Central memory CD4-positive, alpha-beta T cell (primary cell): ENCODE data around the gene SHISAL1.
"Not testable (repeated sequence)": the region's sequence is repeated elsewhere in the genome, so short reads cannot be mapped to it uniquely, and the experiment has no call there.

Experiments
- DNase-seq: peaks from one replicate; pipeline ENCODE4 v3.0.0; 2022

Gene SHISAL1

GRCh38 chr22:44328326-44328725 lies 15.6 kb upstream of the SHISAL1 start:
- DNase-seq: no peak

GRCh38 chr22:44326491-44326885 lies 13.7 kb upstream of the SHISAL1 start:
- no peak for DNase-seq

- DNase-seq: no peak
These were observed 13.2 kb upstream of the SHISAL1 start for GRCh38 chr22:44325718-44326490.

- not testable (repeated sequence) for DNase-seq
These were observed 10.5 kb upstream of the SHISAL1 start for GRCh38 chr22:44323140-44323790.

- DNase-seq: no peak
These were observed 6.9 kb upstream of the SHISAL1 start for GRCh38 chr22:44319685-44320084.

GRCh38 chr22:44318751-44319150 lies 6.0 kb upstream of the SHISAL1 start:
- DNase-seq: no peak

GRCh38 chr22:44317886-44318637 lies 5.3 kb upstream of the SHISAL1 start:
- DNase-seq: no peak

- no peak for DNase-seq
These were observed 4.3 kb upstream of the SHISAL1 start for GRCh38 chr22:44317123-44317444.

GRCh38 chr22:44316393-44317122 lies 3.8 kb upstream of the SHISAL1 start:
- DNase-seq: no peak

- no peak for DNase-seq
These were observed 1.8 kb upstream of the SHISAL1 start for GRCh38 chr22:44314425-44315067.

GRCh38 chr22:44313385-44314006 lies 745 bp upstream of the SHISAL1 start:
- DNase-seq: no peak

GRCh38 chr22:44311855-44312170 lies 938 bp downstream of the SHISAL1 start:
- no peak for DNase-seq

- DNase-seq: no peak
These were observed 1.5 kb downstream of the SHISAL1 start for GRCh38 chr22:44311104-44311854.

- no peak for DNase-seq
These were observed 3.1 kb downstream of the SHISAL1 start for GRCh38 chr22:44309647-44310046.

- DNase-seq: no peak
These were observed 3.6 kb downstream of the SHISAL1 start for GRCh38 chr22:44309137-44309536.

GRCh38 chr22:44307509-44308169 lies 5.1 kb downstream of the SHISAL1 start:
- no peak for DNase-seq

- DNase-seq: no peak
These were observed 6.9 kb downstream of the SHISAL1 start for GRCh38 chr22:44305888-44306287.

- DNase-seq: no peak
These were observed 7.3 kb downstream of the SHISAL1 start for GRCh38 chr22:44305455-44305854.

GRCh38 chr22:44304911-44305310 lies 7.8 kb downstream of the SHISAL1 start:
- no peak for DNase-seq

GRCh38 chr22:44304354-44304753 lies 8.4 kb downstream of the SHISAL1 start:
- DNase-seq: no peak

GRCh38 chr22:44302363-44302762 lies 10.4 kb downstream of the SHISAL1 start:
- not testable (repeated sequence) for DNase-seq
